Measurements from ENCODE around the gene SLC6A6. TPM values are rescaled to one million over a fixed set of nuclear protein-coding genes. Genes with fewer than 3 reads are reported as not detected.

The SLC6A6 gene
- total and polyA plus RNA-seq, 10 of the 15 experiments (the other 5 are each of a cell fraction or from before 2014, with no cell fraction given) = 5.6 to 47.0 (median 20.2) TPM

DNA sequence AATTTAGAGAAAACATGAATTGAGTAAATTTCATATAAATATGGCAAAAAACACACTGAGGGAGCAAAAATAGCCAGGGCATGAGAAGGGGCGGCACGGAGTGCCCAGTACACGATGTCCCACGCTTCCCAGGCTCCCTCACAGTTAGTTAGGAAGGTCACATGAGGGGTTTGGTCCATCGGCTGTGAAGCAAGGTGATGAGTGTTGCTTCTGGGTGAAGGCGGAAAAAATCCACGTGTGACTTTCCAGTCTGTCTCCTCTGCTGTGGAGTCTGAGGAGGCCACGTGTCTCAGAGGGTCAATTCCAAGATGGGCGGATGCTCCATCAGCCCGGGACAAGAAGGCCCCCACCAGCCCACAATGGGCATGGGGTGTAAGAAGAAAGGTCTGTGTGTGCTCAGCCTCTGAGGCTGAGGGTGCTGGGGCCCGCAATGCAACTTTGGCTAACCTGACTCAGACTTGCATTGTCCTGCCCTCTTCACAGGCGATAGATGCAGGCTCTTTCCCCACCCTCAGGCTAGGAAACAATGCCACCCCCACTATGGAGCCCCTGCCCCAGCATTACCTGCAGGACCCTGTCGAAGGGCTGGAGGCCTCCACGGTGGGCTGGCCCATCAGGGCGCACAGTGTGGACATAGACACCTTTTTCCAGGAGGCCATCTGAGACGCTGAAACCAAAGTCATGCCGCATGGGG lies 92.0 kb downstream of the SLC6A6 start (continued):
- TF ChIP-seq, protein P1, sequence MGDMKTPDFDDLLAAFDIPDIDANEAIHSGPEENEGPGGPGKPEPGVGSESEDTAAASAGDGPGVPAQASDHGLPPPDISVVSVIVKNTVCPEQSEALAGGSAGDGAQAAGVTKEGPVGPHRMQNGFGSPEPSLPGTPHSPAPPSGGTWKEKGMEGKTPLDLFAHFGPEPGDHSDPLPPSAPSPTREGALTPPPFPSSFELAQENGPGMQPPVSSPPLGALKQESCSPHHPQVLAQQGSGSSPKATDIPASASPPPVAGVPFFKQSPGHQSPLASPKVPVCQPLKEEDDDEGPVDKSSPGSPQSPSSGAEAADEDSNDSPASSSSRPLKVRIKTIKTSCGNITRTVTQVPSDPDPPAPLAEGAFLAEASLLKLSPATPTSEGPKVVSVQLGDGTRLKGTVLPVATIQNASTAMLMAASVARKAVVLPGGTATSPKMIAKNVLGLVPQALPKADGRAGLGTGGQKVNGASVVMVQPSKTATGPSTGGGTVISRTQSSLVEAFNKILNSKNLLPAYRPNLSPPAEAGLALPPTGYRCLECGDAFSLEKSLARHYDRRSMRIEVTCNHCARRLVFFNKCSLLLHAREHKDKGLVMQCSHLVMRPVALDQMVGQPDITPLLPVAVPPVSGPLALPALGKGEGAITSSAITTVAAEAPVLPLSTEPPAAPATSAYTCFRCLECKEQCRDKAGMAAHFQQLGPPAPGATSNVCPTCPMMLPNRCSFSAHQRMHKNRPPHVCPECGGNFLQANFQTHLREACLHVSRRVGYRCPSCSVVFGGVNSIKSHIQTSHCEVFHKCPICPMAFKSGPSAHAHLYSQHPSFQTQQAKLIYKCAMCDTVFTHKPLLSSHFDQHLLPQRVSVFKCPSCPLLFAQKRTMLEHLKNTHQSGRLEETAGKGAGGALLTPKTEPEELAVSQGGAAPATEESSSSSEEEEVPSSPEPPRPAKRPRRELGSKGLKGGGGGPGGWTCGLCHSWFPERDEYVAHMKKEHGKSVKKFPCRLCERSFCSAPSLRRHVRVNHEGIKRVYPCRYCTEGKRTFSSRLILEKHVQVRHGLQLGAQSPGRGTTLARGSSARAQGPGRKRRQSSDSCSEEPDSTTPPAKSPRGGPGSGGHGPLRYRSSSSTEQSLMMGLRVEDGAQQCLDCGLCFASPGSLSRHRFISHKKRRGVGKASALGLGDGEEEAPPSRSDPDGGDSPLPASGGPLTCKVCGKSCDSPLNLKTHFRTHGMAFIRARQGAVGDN (IDR thresholded peaks at IDR 0.05) = no peak
- TF ChIP-seq BMI1 (IDR thresholded peaks at IDR 0.05; ENCODE audit: borderline replicate concordance) = no peak

DNA sequence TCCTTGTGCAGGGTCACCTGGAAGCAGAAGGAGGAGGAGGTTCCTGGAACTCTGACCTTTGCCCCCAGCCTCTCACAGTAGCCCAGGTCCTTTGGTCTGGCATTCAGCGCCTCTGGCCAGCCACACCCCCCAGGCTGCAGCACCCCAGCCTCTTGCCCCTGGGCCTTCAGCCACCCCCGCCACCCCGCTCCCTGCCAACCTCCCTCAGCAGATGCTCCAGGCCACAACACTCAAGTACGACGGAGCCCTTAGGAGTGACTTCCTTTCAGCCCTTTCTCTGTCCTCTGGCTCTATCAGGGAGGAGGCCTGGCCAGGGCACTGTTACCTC lies 92.5 kb downstream of the SLC6A6 start:
- TF ChIP-seq NFXL1 (IDR thresholded peaks at IDR 0.05; ENCODE audit: borderline replicate concordance) = no peak
- TF ChIP-seq ZNF274 (IDR thresholded peaks at IDR 0.05; ENCODE audit: insufficient read depth, insufficient read length) = no peak
- no peak for TF ChIP-seq ZBED1 (IDR thresholded peaks at IDR 0.05; ENCODE audit: borderline replicate concordance)
- TF ChIP-seq CBX3 (IDR thresholded peaks at IDR 0.05; ENCODE audit: borderline replicate concordance, low read depth) = no peak
- TF ChIP-seq FOXM1 (IDR thresholded peaks at IDR 0.05; ENCODE audit: low read depth, low read length) = no peak
- no peak for TF ChIP-seq SMARCA5 (IDR thresholded peaks at IDR 0.05)
- no peak for TF ChIP-seq GABPA (IDR thresholded peaks at IDR 0.05; ENCODE audit: low read depth)
- TF ChIP-seq, protein P2, sequence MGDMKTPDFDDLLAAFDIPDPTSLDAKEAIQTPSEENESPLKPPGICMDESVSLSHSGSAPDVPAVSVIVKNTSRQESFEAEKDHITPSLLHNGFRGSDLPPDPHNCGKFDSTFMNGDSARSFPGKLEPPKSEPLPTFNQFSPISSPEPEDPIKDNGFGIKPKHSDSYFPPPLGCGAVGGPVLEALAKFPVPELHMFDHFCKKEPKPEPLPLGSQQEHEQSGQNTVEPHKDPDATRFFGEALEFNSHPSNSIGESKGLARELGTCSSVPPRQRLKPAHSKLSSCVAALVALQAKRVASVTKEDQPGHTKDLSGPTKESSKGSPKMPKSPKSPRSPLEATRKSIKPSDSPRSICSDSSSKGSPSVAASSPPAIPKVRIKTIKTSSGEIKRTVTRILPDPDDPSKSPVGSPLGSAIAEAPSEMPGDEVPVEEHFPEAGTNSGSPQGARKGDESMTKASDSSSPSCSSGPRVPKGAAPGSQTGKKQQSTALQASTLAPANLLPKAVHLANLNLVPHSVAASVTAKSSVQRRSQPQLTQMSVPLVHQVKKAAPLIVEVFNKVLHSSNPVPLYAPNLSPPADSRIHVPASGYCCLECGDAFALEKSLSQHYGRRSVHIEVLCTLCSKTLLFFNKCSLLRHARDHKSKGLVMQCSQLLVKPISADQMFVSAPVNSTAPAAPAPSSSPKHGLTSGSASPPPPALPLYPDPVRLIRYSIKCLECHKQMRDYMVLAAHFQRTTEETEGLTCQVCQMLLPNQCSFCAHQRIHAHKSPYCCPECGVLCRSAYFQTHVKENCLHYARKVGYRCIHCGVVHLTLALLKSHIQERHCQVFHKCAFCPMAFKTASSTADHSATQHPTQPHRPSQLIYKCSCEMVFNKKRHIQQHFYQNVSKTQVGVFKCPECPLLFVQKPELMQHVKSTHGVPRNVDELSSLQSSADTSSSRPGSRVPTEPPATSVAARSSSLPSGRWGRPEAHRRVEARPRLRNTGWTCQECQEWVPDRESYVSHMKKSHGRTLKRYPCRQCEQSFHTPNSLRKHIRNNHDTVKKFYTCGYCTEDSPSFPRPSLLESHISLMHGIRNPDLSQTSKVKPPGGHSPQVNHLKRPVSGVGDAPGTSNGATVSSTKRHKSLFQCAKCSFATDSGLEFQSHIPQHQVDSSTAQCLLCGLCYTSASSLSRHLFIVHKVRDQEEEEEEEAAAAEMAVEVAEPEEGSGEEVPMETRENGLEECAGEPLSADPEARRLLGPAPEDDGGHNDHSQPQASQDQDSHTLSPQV (IDR thresholded peaks at IDR 0.05) = no peak
- TF ChIP-seq CREM (IDR thresholded peaks at IDR 0.05; ENCODE audit: low read depth) = no peak
- no peak for TF ChIP-seq KLF5 (IDR thresholded peaks at IDR 0.05; ENCODE audit: partially characterized antibody)
- TF ChIP-seq KAT2A (conservative IDR thresholded peaks at IDR 0.05; ENCODE audit: control insufficient read depth, low read depth, low read length) = no peak
- TF ChIP-seq EED (IDR thresholded peaks at IDR 0.05; ENCODE audit: low read depth) = no peak
- no peak for TF ChIP-seq BCL11A (IDR thresholded peaks at IDR 0.05; ENCODE audit: low read depth, low read length)
- Histone ChIP-seq H3K36me3 (ENCODE audit: control insufficient read depth in 2 of 2, insufficient read depth in 2 of 2, low read length in 1 of 2) (no peaks in the 10 kb centered on the region; a peak in 1 of 4 replicates), H4K20me1 (ENCODE audit: control insufficient read depth, insufficient read depth) (no peaks in the 10 kb centered on the region), H3K4me2 (ENCODE audit: control insufficient read depth, insufficient read depth) (no peak overlapping the region), H3K9ac (ENCODE audit: control insufficient read depth, insufficient read depth, low read length) (no peak overlapping the region), H3K4me1 (ENCODE audit: control insufficient read depth, insufficient read depth, low read length) (no peaks in the 10 kb centered on the region), H3K9me3 (replicated peaks; ENCODE audit: control insufficient read depth, insufficient read depth, low read length) (no peaks in the 10 kb centered on the region), H3K27ac (ENCODE audit: control insufficient read depth, insufficient read depth) (no peak overlapping the region), H2AFZ (ENCODE audit: control insufficient read depth, low read depth, low read length) (no peak overlapping the region), H3K4me3 (no peak overlapping the region), H3K27me3 (replicated peaks in 1 of 2; ENCODE audit: control insufficient read depth in 2 of 2, insufficient read depth in 2 of 2, low read length in 1 of 2) (no peaks in the 10 kb centered on the region), H3K79me2 (ENCODE audit: control insufficient read depth, insufficient read depth, low read length) (no peaks in the 10 kb centered on the region)
- CTCF ChIA-PET = no interaction called here
- no TSS peak for BruUV-seq (replicated peaks)
- POLR2A ChIA-PET = no interaction called here
- RAD21 ChIA-PET (ENCODE audit: unreplicated experiment) = no interaction called here
- no peak for DNase-seq (ENCODE audit: low read depth, low spot score)
- ATAC-seq = no peak
- SMC1A ChIA-PET (ENCODE audit: uncharacterized antibody, unreplicated experiment) = no interaction called here
- in situ Hi-C loops (cut with MboI) = no loop called here
- intact Hi-C loops (cut with micrococcal nuclease; ENCODE audit: unreplicated experiment) = no loop called here
- no peak for FAIRE-seq
- WGBS (ENCODE audit: insufficient coverage, insufficient replicate concordance, low lambda C conversion rate, missing lambda C conversion rate) = 0% methylated on average over 2 of the region's 5 CpGs

All from GM12878 (cell line).